Stimulated activated CD8-positive, alpha-beta memory T cell treated with anti-CD3 and anti-CD28 coated beads, Interleukin-15, amount 100 ng/mL, for 4 hours (primary cell): ENCODE measurements around the gene CIC.

ENCODE experiments used
- DNase-seq, 2 donors: peaks; one replicate each; pipeline ENCODE4 v3.0.0-alpha.2; 2020; ENCODE audit warnings: low read depth in 2 of 2

The CIC gene

GRCh38 chr19:42268704-42269477, at the start of gene CIC:
Gene CIC, plus strand, starts transcription at chr19:42269252. Its CDS starts 2,532 bp downstream, at chr19:42271784.
- DNase-seq, result peak; percentile 98 to 99

- DNase-seq, result peak; percentile 93 to 94
Observed at GRCh38 chr19:42219812-42220750, 49.0 kb upstream of the CIC start, which contains the start of gene ZNF526. Gene ZNF526, plus strand, starts transcription at chr19:42220312. Its CDS starts 4,092 bp downstream, at chr19:42224404.

- DNase-seq, result no peak
Observed at GRCh38 chr19:42220751-42221097, 48.3 kb upstream of the CIC start.

GRCh38 chr19:42224940-42225717, 43.9 kb upstream of the CIC start:
- DNase-seq, result no peak

GRCh38 chr19:42225718-42226292, 43.2 kb upstream of the CIC start:
- DNase-seq, result no peak

- no peak for DNase-seq
Observed at GRCh38 chr19:42226886-42227285, 42.2 kb upstream of the CIC start.

- no peak for DNase-seq
Observed at GRCh38 chr19:42228641-42229040, 40.4 kb upstream of the CIC start.

- no peak for DNase-seq
Observed at GRCh38 chr19:42229301-42229854, 39.7 kb upstream of the CIC start.

GRCh38 chr19:42229855-42230351, 39.1 kb upstream of the CIC start:
- no peak for DNase-seq

GRCh38 chr19:42230571-42230970, 38.5 kb upstream of the CIC start:
- no peak for DNase-seq

- DNase-seq, result no peak
Observed at GRCh38 chr19:42232435-42232834, 36.6 kb upstream of the CIC start.

- no peak for DNase-seq
Observed at GRCh38 chr19:42233106-42233505, 35.9 kb upstream of the CIC start.

- no peak for DNase-seq
Observed at GRCh38 chr19:42233678-42234292, 35.3 kb upstream of the CIC start.

- DNase-seq, result no peak
Observed at GRCh38 chr19:42234364-42234763, 34.7 kb upstream of the CIC start.

- no peak for DNase-seq
Observed at GRCh38 chr19:42235181-42235580, 33.9 kb upstream of the CIC start.

- no peak for DNase-seq
Observed at GRCh38 chr19:42239544-42240220, 29.4 kb upstream of the CIC start.

GRCh38 chr19:42241279-42241678, 27.8 kb upstream of the CIC start:
- DNase-seq, result no peak

GRCh38 chr19:42242069-42242511, 27.0 kb upstream of the CIC start:
- no peak for DNase-seq

GRCh38 chr19:42242512-42243409, 26.3 kb upstream of the CIC start, which contains the start of gene GSK3A:
Gene GSK3A, minus strand, starts transcription at chr19:42242602. Its CDS starts 137 bp downstream, at chr19:42242465.
- DNase-seq, result peak; percentile 93
